Peyer's patch (tissue), 4 donors: ENCODE results near the gene LAYN. TPM values are rescaled to one million over a fixed set of nuclear protein-coding genes. Genes with fewer than 3 reads are reported as not detected.

Source experiments
- DNase-seq, 3 donors: peaks; one replicate each; pipeline ENCODE4 v3.0.0-alpha.2; 2017 to 2019
- H3K27ac ChIP-seq, 4 donors: fragments of 200-600 bp; sonication (generic); one replicate each; pipeline ENCODE4 v1.5.1; 2016 to 2019
- H3K27me3 ChIP-seq, 2 donors: fragments of 200-600 bp; sonication (generic); one replicate each; pipeline ENCODE4 v1.5.1; 2019
- H3K36me3 ChIP-seq, 3 donors: fragments of 200-600 bp; sonication (generic); one replicate each; pipeline ENCODE4 v1.5.1; 2016 to 2019
- H3K4me1 ChIP-seq, 4 donors: fragments of 200-600 bp; sonication (generic); one replicate each; pipeline ENCODE4 v1.5.1; 2016 to 2019
- H3K4me3 ChIP-seq, 4 donors: fragments of 200-600 bp; sonication (generic); 1 replicate in 3 of 4; 2 replicates in 1 of 4; pipeline ENCODE4 v1.5.1; 2016 to 2019; ENCODE audit warnings: mild to moderate bottlenecking in 1 of 4
- H3K9me3 ChIP-seq, 4 donors: fragments of 200-600 bp; sonication (generic); one replicate each; pipeline ENCODE4 v1.5.1; 2016 to 2019; ENCODE audit warnings: mild to moderate bottlenecking in 1 of 4
- CTCF ChIP-seq, 6 experiments: fragments of 450-650 bp in 4 of 6; fragments of 200-600 bp in 2 of 6; sonication (generic) in 1 of 6; IDR thresholded peaks; one replicate each; pipeline ENCODE4 v1.5.1; 2017 to 2019; ENCODE audit warnings: antibody characterized with exemption in 6 of 6, mild to moderate bottlenecking in 3 of 6, moderate library complexity in 1 of 6
- POLR2A ChIP-seq, 2 donors: fragments of 450-650 bp; IDR thresholded peaks; one replicate each; pipeline ENCODE4 v1.5.1; 2017; ENCODE audit warnings: antibody characterized with exemption in 2 of 2, mild to moderate bottlenecking in 2 of 2, moderate library complexity in 2 of 2
- total RNA-seq, 4 donors: library from RNA; depleted of rRNA; stranded (reverse); fragments of >200 nt; gene quantifications; one replicate each; pipeline ENCODE4 v1.1.0, GENCODE V29; 2016

LAYN gene
- total RNA-seq, 4 donors from 2014 or later = 2.1 to 18.2 (median 4.2) TPM

- DNase-seq = no peak
- Histone ChIP-seq H3K27me3 (no peaks in the 10 kb centered on the region), H3K36me3 (no peaks in the 10 kb centered on the region), H3K4me3 (no peak overlapping the region), H3K27ac (no peak overlapping the region), H3K9me3 (no peaks in the 10 kb centered on the region), H3K4me1 (no peaks in the 10 kb centered on the region)
- no peak for TF ChIP-seq POLR2A (IDR thresholded peaks at IDR 0.05)
- TF ChIP-seq CTCF (IDR thresholded peaks at IDR 0.05) = no peak
Observed at GRCh38 chr11:111549196-111549868, 8.8 kb downstream of the LAYN start.

GRCh38 chr11:111549869-111550203 is 9.3 kb downstream of the LAYN start:
- no peaks in the 10 kb centered on the region for H3K4me1 ChIP-seq
- no peaks in the 10 kb centered on the region for H3K9me3 ChIP-seq
- DNase-seq = no peak
- H3K27me3 ChIP-seq = no peaks in the 10 kb centered on the region
- no peak for TF ChIP-seq CTCF (IDR thresholded peaks at IDR 0.05)
- TF ChIP-seq POLR2A (IDR thresholded peaks at IDR 0.05) = no peak
- H3K27ac ChIP-seq = no peak overlapping the region
- no peak overlapping the region for H3K4me3 ChIP-seq
- no peaks in the 10 kb centered on the region for H3K36me3 ChIP-seq

- no peak overlapping the region for H3K4me3 ChIP-seq
- H3K27me3 ChIP-seq = no peaks in the 10 kb centered on the region
- peaks cover 0 to 4% (median 0%) of the 10 kb centered on the region in 3 donors for H3K36me3 ChIP-seq
- no peaks in the 10 kb centered on the region for H3K9me3 ChIP-seq
- H3K27ac ChIP-seq = no peak overlapping the region
- no peaks in the 10 kb centered on the region for H3K4me1 ChIP-seq
- DNase-seq = no peak
- TF ChIP-seq POLR2A (IDR thresholded peaks at IDR 0.05) (no peak), CTCF (IDR thresholded peaks at IDR 0.05) (no peak)
Observed at GRCh38 chr11:111550258-111550657, 9.7 kb downstream of the LAYN start.

GRCh38 chr11:111554532-111554931 is 14.0 kb downstream of the LAYN start:
- H3K4me1 ChIP-seq = no peaks in the 10 kb centered on the region
- no peak for DNase-seq
- H3K9me3 ChIP-seq = no peaks in the 10 kb centered on the region
- TF ChIP-seq POLR2A (IDR thresholded peaks at IDR 0.05) = no peak
- TF ChIP-seq CTCF (IDR thresholded peaks at IDR 0.05) = no peak
- H3K27me3 ChIP-seq = no peaks in the 10 kb centered on the region
- H3K4me3 ChIP-seq = no peak overlapping the region
- H3K27ac ChIP-seq = no peak overlapping the region
- peaks cover 0 to 5% (median 0%) of the 10 kb centered on the region in 3 donors for H3K36me3 ChIP-seq

- no peak for TF ChIP-seq CTCF (IDR thresholded peaks at IDR 0.05)
- no peak for TF ChIP-seq POLR2A (IDR thresholded peaks at IDR 0.05)
- no peak for DNase-seq
- H3K9me3 ChIP-seq = no peaks in the 10 kb centered on the region
Observed at GRCh38 chr11:111555255-111555654, 14.7 kb downstream of the LAYN start.

More at GRCh38 chr11:111555255-111555654, 14.7 kb downstream of the LAYN start:
- no peak overlapping the region for H3K4me3 ChIP-seq
- H3K36me3 ChIP-seq = peaks cover 0 to 5% (median 0%) of the 10 kb centered on the region in 3 donors
- H3K27me3 ChIP-seq = no peaks in the 10 kb centered on the region
- no peaks in the 10 kb centered on the region for H3K4me1 ChIP-seq
- no peak overlapping the region for H3K27ac ChIP-seq
